ENCODE data around the gene PAQR7.

The PAQR7 gene

DNA sequence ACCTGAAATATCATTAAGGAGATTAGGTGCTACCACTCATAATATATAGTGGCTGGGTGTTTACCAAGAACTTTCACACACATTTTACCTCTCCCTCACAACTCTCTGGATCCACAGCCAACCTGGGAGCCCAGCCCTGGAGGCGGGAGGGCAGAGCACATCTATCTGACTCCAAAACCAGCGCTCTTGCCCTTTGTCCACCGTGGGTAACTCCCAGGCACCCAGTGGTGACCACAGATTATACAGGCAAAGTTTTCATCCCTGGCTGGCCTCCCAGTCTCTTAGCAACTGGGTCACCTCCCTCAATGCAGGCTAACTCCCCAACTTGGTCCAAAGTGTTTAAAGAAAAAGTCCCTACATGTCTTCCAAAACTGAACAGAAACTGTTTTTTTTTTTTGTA lies 2.4 kb downstream of the PAQR7 start:
- FAIRE-seq = no peak
- DNase-seq (ENCODE audit: insufficient read length, low spot score) = no peak
- TF ChIP-seq POLR2A (IDR thresholded peaks at IDR 0.05; ENCODE audit: low read depth, low read length) = no peak

DNA sequence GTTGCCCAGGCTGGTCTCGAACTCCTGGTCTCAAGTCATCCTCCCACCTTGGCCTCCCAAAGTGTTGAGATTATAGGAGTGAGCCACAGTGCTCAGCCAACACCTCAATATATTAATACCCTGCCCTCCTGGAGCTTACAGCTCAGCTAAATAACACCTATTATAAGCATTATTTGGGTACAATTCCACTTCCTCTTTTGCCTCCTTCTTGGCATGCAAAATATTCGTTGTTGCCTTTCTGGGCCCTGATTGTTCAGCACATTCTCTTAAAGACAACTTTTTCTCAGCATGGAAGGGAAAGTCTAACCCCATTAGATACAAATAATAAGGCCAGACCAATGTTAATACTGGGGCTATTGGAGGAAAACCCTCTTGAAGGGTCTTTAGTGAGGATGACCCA lies 2.8 kb downstream of the PAQR7 start:
- FAIRE-seq (no peak), DNase-seq (ENCODE audit: insufficient read length, low spot score) (no peak)
- no peak for TF ChIP-seq POLR2A (IDR thresholded peaks at IDR 0.05; ENCODE audit: low read depth, low read length)

DNA sequence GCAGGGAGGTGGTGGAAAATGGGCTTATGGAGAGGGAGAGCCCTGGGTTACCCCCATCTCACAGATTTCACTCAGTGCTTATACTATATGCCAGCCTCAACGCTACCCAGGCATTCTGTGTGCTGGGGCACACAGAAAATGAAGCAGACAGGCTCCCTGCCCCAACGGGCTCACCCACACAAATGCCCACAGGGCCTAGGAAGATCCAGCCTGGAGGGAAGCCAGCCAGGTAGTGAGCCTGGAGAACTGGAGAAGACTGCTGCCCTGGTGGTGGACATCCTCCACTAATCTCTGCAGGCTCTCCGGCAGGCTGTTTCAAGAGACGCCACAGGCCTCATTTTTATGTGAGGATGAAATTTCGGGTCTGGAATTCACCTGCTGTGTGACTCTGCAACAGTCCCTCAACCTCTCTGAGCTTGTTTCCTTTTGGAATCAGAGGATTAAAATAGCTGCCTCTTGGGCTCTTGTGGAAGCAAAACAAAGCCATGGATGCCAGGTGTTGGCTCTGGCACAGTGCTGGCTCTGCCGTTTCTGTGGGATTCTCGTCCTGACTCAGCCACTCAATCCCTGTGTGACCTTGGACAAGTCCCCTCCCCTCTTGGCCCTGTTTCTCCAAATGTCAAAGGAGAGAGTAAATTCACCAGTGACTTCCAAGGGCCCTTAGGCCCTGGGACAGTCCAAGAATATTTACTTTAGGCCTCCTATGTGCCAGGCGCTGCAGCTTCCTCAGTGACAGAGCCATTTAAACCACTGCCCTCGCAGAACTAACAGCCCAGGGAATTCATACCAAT lies 3.6 kb downstream of the PAQR7 start:
- DNase-seq (ENCODE audit: insufficient read length, low spot score) (no peak), FAIRE-seq (no peak)

DNA sequence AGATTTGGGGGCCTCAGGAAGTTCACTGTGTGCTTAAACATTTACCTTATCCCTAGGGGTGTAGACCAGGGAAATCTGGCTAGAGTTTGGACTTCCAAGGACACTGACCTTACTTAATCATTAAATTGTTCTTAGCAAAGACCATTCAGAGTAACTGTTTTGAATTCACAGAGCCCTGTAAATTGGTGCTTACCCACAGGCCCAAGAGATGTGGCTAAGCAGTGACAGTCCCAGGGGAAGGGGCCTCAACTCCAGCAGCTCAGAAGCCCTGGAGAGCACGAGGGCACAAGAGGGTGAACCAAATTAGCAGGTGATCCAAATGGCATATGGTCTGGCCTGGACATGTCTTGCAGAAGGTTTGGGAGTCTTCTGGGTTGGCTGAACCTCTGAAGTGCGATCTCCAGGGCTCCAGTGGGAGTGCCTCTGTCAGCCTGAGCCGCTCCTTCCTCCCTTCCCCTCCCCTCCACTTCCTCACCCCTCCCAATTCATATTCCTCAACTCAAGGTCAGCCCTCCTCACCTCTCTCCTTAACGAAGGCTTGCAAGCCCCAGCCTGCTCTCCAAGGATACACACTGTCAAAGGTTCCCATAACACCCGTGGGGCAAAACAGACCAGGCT lies 4.3 kb downstream of the PAQR7 start:
- no peak for FAIRE-seq
- no peak for TF ChIP-seq POLR2A (IDR thresholded peaks at IDR 0.05; ENCODE audit: low read depth, low read length)
- no peak for DNase-seq (ENCODE audit: insufficient read length, low spot score)

More for the DNA sequence above, 3.6 kb downstream of the PAQR7 start:
- no peak for TF ChIP-seq POLR2A (IDR thresholded peaks at IDR 0.05; ENCODE audit: low read depth, low read length)

DNA sequence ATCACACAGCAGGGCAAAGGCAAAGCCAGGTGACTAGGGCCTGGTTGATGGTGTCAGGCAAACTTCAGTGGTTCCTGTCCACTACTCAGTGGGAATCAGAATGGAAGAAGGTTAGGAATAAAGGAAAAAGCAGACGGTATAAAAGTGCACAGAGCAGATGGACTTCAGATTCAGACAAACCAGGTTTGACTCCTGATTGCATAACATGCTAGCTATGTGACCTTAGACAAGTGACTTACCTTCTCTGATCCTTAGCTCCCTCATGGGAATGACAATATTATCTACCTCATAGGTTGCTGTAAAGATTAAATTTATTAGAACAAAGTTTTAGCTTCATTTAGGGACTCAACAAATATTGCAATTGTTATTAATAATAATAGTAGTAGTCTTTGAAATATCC lies 4.9 kb downstream of the PAQR7 start:
- FAIRE-seq (no peak), DNase-seq (ENCODE audit: insufficient read length, low spot score) (no peak)
- no peak for TF ChIP-seq POLR2A (IDR thresholded peaks at IDR 0.05; ENCODE audit: low read depth, low read length)

DNA sequence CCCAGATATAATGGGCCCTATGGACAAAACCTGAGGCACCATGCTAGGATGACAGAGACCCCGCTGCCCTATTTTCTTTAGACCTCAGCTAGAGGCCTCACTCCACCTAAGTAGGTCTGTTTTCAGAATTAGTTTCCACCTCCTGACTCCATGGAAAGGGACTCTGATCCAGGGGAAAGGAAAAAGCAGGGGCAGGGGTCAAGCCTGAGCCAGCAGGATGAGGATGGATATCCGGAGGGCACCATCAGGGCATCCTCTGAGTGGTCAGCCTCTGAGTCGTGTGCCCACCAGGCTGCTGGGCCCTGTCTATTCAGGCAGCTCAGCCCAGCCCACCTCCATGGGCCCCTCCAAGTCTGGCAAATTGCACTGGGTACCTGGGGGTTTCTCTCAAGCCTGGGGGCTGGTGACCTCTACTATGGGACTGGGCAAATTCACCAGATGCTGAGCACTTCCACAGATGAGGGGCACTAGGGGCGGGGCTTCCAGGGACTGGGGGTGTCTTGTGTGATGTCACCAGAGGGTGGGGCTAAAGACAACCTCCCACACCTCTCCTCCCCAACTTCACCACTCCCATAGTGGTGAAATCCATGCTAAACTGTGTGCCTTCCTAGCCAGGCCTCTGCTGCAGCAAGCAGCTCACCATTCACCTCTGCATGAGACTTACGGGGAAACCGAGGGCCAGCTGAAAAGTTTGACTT lies 5.5 kb downstream of the PAQR7 start:
- FAIRE-seq (no peak), DNase-seq (ENCODE audit: insufficient read length, low spot score) (no peak)
- no peak for TF ChIP-seq POLR2A (IDR thresholded peaks at IDR 0.05; ENCODE audit: low read depth, low read length)

DNA sequence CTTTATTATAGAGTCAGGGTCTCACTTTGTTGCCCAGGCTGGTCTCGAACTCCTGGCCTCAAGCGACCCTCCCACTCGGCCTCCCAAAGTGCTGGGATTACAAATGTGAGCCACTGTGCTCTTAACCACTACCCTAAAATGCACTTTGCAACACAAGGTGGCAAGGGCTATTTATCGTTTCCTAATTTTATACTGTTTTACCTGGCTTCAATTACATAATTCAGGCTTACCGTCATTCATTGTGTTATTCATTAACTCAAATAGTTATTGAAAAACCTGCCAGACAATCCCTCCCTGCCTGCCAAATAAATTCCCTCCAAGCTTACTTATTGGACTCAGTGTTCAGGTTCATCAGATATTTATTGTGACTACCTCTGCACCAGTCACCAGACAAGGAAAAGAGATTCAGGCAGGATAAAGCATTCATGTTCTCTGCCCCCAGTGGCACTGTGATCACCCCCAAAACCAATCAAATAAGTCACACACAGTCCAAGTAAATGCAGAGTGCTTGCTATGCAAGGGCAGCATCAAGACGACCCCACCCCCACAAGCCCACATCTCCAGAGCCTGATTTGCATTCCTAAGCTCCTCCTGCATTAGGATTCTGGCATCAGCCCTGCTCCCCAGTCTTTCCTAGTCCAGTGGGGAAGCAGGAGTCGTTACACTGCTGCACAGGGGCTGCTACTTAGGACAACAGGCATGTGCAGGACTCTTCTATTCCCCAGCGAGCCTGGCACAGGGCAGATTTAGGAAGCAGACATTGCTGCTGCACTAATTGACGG lies 8.1 kb downstream of the PAQR7 start:
- no peak for FAIRE-seq
- TF ChIP-seq POLR2A (IDR thresholded peaks at IDR 0.05; ENCODE audit: low read depth, low read length) = no peak

DNA sequence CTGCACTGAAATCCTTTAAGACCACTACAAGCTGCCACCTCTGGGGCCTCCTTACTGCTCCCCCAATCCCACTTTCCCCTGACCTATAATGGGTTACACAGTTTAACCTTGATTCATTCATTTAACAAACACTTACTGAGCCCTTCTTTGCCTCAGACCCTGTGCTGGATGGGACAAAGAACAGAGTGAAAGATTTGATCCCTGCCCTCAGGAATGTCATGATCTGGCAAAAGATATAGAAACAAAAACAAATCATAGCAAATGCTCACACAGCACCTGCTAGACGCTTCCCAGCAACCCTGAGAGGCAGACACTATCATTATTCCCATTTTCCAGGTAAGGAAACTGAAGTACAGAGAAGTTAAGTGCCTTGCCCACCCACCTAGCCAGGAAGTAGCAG lies 9.2 kb downstream of the PAQR7 start:
- no peak for DNase-seq (ENCODE audit: insufficient read length, low spot score)
- no peak for TF ChIP-seq POLR2A (IDR thresholded peaks at IDR 0.05; ENCODE audit: low read depth, low read length)
- no peak for FAIRE-seq

More for the DNA sequence above, 8.1 kb downstream of the PAQR7 start:
- no peak for DNase-seq (ENCODE audit: insufficient read length, low spot score)

DNA sequence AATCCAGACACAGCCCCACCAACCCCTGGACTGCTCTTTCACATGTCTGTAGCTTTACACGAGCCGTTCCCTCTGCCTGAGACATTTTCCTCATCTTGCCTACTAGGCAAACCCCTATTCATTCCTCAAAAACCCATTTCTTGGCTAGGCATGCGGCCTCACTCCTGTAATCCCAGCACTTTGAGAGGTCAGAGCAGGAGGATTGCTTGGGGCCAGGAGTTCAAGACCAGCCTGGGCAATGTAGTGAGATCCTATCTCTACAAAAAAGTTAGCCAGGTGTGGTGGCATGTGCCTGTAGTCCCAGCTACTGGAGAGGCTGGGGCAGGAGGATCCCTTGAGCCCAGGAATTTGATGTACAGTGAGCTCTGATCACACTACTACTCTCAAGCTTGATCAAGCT lies 11.1 kb downstream of the PAQR7 start:
- no peak for TF ChIP-seq POLR2A (IDR thresholded peaks at IDR 0.05; ENCODE audit: low read depth, low read length)

DNA sequence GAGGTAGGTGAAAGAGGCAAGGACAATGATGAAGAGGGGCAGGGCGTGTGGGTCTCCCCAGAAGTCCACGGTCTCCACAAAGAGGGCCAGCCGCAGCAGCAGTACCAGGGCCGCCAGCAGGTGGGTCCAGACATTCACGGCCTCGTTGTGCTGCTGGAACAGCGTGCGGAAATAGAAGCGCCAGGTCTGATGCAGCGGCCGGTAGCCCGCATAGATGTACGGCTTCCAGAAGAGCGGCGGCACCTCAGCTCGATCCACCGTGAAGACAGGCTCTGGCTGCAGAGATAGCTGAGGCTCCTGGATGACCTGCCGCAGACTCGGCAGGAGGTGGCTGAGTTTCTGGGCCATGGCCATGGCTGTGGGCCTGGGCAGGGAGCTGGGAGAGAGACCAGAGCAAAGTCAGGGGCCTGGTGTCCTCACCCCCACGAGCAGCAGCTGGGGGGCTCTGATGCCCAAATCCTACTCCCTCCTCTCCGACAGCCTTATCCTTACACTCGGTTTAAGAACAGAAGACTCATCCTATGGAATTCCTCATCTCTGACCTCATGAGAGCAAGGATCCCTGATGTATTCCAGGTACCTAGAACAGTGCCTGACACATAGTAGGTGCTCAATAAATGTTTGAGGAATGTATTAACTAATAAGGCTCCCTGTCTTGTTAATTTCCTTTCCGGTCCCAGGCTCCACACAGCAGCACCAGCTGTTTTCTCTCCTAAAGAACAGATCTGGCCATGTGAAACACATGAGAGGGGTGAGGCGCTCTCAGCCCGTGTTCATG lies 11.8 kb downstream of the PAQR7 start:
- no peak for DNase-seq (ENCODE audit: insufficient read length, low spot score)
- FAIRE-seq = no peak
- no peak for TF ChIP-seq POLR2A (IDR thresholded peaks at IDR 0.05; ENCODE audit: low read depth, low read length)

More for the DNA sequence above, 11.1 kb downstream of the PAQR7 start:
- no peak for FAIRE-seq
- DNase-seq (ENCODE audit: insufficient read length, low spot score) = no peak

DNA sequence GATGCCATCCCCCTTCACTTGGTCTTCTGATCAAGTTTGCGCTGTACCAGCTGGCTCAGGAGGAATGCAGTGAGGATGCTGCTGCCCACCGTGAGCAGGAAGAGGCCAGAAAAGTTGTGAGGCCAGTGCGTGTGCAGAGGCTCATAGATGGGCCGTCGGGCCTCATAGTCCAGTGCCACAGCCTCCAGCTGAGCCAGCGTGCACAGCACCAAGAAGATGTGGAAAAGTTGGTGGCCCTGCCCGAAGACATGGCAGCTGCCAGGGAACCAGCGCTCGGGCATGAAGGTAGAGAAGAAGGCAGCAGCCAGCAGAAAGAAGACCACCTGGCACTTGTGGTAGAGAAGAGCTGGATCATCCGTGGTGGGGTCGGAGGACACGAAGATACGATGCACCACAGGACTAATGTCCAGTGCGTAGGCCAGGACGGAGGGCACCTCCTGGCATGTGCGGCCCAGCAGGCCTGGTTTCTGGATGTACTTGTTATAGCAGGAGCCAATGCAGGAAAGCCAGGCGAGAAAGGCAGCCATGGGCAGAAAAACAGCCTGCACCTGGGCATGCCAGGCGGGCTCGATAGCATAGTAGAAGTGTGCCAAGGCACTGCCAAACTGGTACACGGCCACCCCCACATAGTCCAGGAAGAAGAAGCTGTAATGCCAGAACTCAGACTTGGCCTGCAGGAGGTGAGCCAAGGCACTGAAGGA lies 12.6 kb downstream of the PAQR7 start:
- no peak for TF ChIP-seq POLR2A (IDR thresholded peaks at IDR 0.05; ENCODE audit: low read depth, low read length)
- DNase-seq (ENCODE audit: insufficient read length, low spot score) (no peak), FAIRE-seq (no peak)
